ENCODE data around the gene COMMD6. TPM values are rescaled to one million over a fixed set of nuclear protein-coding genes. Genes with fewer than 3 reads are reported as not detected.

COMMD6 gene
- total and polyA plus RNA-seq, 9 of the 15 experiments (the other 6 are each of a cell fraction or from before 2014, with no cell fraction given) = 32.6 to 116 (median 65.0) TPM

DNA sequence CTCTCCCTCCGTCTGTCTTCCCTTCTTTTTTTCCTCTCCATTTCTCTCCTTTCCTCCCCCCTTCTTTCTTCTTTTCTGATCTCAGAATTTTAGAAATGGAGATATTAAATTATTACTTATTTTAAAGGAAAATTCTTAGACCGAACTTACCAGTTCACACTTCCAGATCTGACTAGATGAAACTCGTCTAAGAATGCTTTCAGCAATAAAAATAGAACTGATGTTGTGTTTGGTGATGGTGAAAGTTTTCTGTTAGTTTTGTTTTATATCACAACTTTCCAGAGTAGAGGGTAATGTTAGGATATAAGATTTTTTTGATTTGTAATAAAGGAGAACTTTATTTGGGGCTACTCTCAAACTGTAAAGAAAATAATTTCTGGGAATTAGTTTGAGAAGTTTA is 41.9 kb upstream of the COMMD6 start:
- Histone ChIP-seq H3K27me3 (ENCODE audit: control insufficient read depth in 2 of 2, insufficient read depth in 2 of 2, low read length in 2 of 2) (no peaks in the 10 kb centered on the region), H3K9ac (ENCODE audit: insufficient read depth in 1 of 2, low read depth in 2 of 2, low read length in 2 of 2) (no peak overlapping the region), H3K36me3 (ENCODE audit: control insufficient read depth, insufficient read depth, low read length) (peaks cover 16% of the 10 kb centered on the region; the same call in 1 of the 3 replicates), H3K9me3 (replicated peaks; ENCODE audit: control insufficient read depth, insufficient read depth, low read depth, low read length) (peaks cover 2% of the 10 kb centered on the region; the same call in 1 of the 2 replicates), H3K4me2 (ENCODE audit: insufficient read depth, low read length) (no peak overlapping the region), H3K4me3 (no peak overlapping the region), H3K4me1 (replicated peaks in 1 of 2; ENCODE audit: control insufficient read depth in 2 of 2, insufficient read depth in 2 of 2, low read length in 2 of 2) (no peaks in the 10 kb centered on the region), H3K27ac (ENCODE audit: extremely low read depth, low read depth, low read length) (no peak overlapping the region), H3K79me2 (ENCODE audit: control insufficient read depth, insufficient read depth, low read length) (no peaks in the 10 kb centered on the region), H4K20me1 (replicated peaks; ENCODE audit: control insufficient read depth, insufficient read depth, low read length) (no peaks in the 10 kb centered on the region), H3K9me1 (ENCODE audit: control insufficient read depth, insufficient read depth, low read length) (no peaks in the 10 kb centered on the region), H2AFZ (ENCODE audit: low read depth, low read length) (no peak overlapping the region)
- POLR2A ChIA-PET = no interaction called here
- FAIRE-seq (no peak), DNase-seq (ENCODE audit: extremely low read depth in 1 of 4, low spot score in 3 of 4) (no peak), ATAC-seq (no peak)
- intact Hi-C loops (cut with micrococcal nuclease) = no loop called here
- BruUV-seq (replicated peaks) = no TSS peak
- CTCF ChIA-PET (ENCODE audit: low intra/inter-chr PET ratio) = no interaction called here
- WGBS (ENCODE audit: insufficient coverage, low coverage, missing lambda C conversion rate) = 95% methylated on average over 2 of the region's 3 CpGs
- in situ Hi-C loops (cut with MboI) = no loop called here
- TF ChIP-seq, protein P1, sequence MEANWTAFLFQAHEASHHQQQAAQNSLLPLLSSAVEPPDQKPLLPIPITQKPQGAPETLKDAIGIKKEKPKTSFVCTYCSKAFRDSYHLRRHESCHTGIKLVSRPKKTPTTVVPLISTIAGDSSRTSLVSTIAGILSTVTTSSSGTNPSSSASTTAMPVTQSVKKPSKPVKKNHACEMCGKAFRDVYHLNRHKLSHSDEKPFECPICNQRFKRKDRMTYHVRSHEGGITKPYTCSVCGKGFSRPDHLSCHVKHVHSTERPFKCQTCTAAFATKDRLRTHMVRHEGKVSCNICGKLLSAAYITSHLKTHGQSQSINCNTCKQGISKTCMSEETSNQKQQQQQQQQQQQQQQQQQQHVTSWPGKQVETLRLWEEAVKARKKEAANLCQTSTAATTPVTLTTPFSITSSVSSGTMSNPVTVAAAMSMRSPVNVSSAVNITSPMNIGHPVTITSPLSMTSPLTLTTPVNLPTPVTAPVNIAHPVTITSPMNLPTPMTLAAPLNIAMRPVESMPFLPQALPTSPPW (CRISPR knock-in tag; IDR thresholded peaks at IDR 0.05) = no peak
- TF ChIP-seq, protein P2, sequence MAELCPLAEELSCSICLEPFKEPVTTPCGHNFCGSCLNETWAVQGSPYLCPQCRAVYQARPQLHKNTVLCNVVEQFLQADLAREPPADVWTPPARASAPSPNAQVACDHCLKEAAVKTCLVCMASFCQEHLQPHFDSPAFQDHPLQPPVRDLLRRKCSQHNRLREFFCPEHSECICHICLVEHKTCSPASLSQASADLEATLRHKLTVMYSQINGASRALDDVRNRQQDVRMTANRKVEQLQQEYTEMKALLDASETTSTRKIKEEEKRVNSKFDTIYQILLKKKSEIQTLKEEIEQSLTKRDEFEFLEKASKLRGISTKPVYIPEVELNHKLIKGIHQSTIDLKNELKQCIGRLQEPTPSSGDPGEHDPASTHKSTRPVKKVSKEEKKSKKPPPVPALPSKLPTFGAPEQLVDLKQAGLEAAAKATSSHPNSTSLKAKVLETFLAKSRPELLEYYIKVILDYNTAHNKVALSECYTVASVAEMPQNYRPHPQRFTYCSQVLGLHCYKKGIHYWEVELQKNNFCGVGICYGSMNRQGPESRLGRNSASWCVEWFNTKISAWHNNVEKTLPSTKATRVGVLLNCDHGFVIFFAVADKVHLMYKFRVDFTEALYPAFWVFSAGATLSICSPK (IDR thresholded peaks at IDR 0.05; ENCODE audit: borderline replicate concordance) = no peak
- TF ChIP-seq, protein P3, sequence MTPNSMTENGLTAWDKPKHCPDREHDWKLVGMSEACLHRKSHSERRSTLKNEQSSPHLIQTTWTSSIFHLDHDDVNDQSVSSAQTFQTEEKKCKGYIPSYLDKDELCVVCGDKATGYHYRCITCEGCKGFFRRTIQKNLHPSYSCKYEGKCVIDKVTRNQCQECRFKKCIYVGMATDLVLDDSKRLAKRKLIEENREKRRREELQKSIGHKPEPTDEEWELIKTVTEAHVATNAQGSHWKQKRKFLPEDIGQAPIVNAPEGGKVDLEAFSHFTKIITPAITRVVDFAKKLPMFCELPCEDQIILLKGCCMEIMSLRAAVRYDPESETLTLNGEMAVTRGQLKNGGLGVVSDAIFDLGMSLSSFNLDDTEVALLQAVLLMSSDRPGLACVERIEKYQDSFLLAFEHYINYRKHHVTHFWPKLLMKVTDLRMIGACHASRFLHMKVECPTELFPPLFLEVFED (CRISPR knock-in tag; conservative IDR thresholded peaks at IDR 0.05) = no peak
- TF ChIP-seq, protein P4, sequence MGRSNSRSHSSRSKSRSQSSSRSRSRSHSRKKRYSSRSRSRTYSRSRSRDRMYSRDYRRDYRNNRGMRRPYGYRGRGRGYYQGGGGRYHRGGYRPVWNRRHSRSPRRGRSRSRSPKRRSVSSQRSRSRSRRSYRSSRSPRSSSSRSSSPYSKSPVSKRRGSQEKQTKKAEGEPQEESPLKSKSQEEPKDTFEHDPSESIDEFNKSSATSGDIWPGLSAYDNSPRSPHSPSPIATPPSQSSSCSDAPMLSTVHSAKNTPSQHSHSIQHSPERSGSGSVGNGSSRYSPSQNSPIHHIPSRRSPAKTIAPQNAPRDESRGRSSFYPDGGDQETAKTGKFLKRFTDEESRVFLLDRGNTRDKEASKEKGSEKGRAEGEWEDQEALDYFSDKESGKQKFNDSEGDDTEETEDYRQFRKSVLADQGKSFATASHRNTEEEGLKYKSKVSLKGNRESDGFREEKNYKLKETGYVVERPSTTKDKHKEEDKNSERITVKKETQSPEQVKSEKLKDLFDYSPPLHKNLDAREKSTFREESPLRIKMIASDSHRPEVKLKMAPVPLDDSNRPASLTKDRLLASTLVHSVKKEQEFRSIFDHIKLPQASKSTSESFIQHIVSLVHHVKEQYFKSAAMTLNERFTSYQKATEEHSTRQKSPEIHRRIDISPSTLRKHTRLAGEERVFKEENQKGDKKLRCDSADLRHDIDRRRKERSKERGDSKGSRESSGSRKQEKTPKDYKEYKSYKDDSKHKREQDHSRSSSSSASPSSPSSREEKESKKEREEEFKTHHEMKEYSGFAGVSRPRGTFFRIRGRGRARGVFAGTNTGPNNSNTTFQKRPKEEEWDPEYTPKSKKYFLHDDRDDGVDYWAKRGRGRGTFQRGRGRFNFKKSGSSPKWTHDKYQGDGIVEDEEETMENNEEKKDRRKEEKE (IDR thresholded peaks at IDR 0.05; ENCODE audit: borderline replicate concordance in 1 of 2, control insufficient read depth in 1 of 2, low read depth in 2 of 2, low read length in 1 of 2) = no peak

Data from K562 (cell line).